SK-N-SH (cell line): ENCODE measurements around the gene FAM240A. TPM values are rescaled to one million over a fixed set of nuclear protein-coding genes. Genes with fewer than 3 reads are reported as not detected.

Experiments used
- CTCF ChIA-PET: fragments of 300-600, 350-600 bp; formaldehyde crosslinking; extraction: SDS; loops from one replicate; lab custom pipeline; 2021; lab: Yijun Ruan, JAX
- POLR2A ChIA-PET: fragments of 350-600 bp; sonication (Branson Sonifier 250); formaldehyde crosslinking; extraction: SDS; loops from one replicate; lab custom pipeline; 2020; ENCODE audit warnings: antibody characterized with exemption, inconsistent platforms; lab: Yijun Ruan, JAX
- DNase-seq: peaks from one replicate; pipeline ENCODE4 v3.0.0; 2012
- H2AFZ ChIP-seq: fragments of 200-600 bp; sonication (generic); 2 replicates; pipeline ENCODE4 v1.8.1; 2016; ENCODE audit warnings: antibody characterized with exemption, mild to moderate bottlenecking, low read depth
- H3F3A ChIP-seq: fragments of 200-600 bp; sonication (generic); replicated peaks from 2 replicates; pipeline ENCODE3; 2016; ENCODE audit warnings: antibody characterized with exemption, mild to moderate bottlenecking; ENCODE audit not compliant: insufficient read depth
- H3K27ac ChIP-seq, 2 experiments: fragments of 200-500 bp in 1 of 2; fragments of 200-600 bp in 1 of 2; sonication (Bioruptor generic) in 1 of 2; sonication (generic), shearing (Covaris generic) in 1 of 2; 2 replicates each; pipeline versions ENCODE4 v1.5.1 to v1.6.1; 2014 to 2016; ENCODE audit warnings: low read depth in 2 of 2, inconsistent platforms in 1 of 2, low read length in 1 of 2, mild to moderate bottlenecking in 1 of 2, mixed read lengths in 1 of 2
- H3K27me3 ChIP-seq: fragments of 200-600 bp; sonication (generic), shearing (Covaris generic); 2 replicates; pipeline ENCODE4 v1.6.1; 2016; ENCODE audit warnings: mixed run types; ENCODE audit not compliant: insufficient read depth
- H3K36me3 ChIP-seq, 2 experiments: fragments of 200-500 bp in 1 of 2; fragments of 200-600 bp in 1 of 2; sonication (Bioruptor generic) in 1 of 2; sonication (generic) in 1 of 2; replicated peaks in 1 of 2; 2 replicates each; pipeline versions ENCODE3 to v1.5.1; 2014 to 2016; ENCODE audit warnings: low read length in 1 of 2, mild to moderate bottlenecking in 1 of 2; ENCODE audit not compliant: insufficient read depth in 2 of 2, control insufficient read depth in 1 of 2
- H3K4me1 ChIP-seq, 2 experiments: fragments of 200-500 bp in 1 of 2; fragments of 200-600 bp in 1 of 2; sonication (Bioruptor generic) in 1 of 2; sonication (generic), shearing (Covaris generic) in 1 of 2; 2 replicates each; pipeline versions ENCODE4 v1.5.1 to v1.6.1; 2014 to 2016; ENCODE audit warnings: low read depth in 1 of 2, low read length in 1 of 2, mixed run types in 1 of 2; ENCODE audit not compliant: insufficient read depth in 2 of 2, control insufficient read depth in 1 of 2
- H3K4me2 ChIP-seq: fragments of 200-600 bp; sonication (generic), shearing (Covaris generic); 2 replicates; pipeline ENCODE4 v1.6.1; 2017; ENCODE audit warnings: mixed run types
- H3K4me3 ChIP-seq, 2 experiments: fragments of 200-500 bp in 1 of 2; fragments of 200-600 bp in 1 of 2; sonication (Bioruptor generic) in 1 of 2; sonication (generic), shearing (Covaris generic) in 1 of 2; 2 replicates each; pipeline versions ENCODE4 v1.5.1 to v1.8.1; 2014 to 2016; ENCODE audit warnings: low read depth in 2 of 2, inconsistent platforms in 1 of 2, low read length in 1 of 2, mild to moderate bottlenecking in 1 of 2, mixed read lengths in 1 of 2, moderate library complexity in 1 of 2
- H3K79me2 ChIP-seq: fragments of 200-600 bp; sonication (generic); 2 replicates; pipeline ENCODE4 v1.8.1; 2017; ENCODE audit warnings: mild to moderate bottlenecking; ENCODE audit not compliant: insufficient read depth
- H3K9ac ChIP-seq: fragments of 200-600 bp; sonication (generic); 2 replicates; pipeline ENCODE4 v1.6.1; 2017; ENCODE audit warnings: mixed run types
- H3K9me2 ChIP-seq: fragments of 200-600 bp; sonication (generic); 2 replicates; pipeline ENCODE4 v1.6.1; 2017; ENCODE audit warnings: mixed run types
- H3K9me3 ChIP-seq: fragments of 200-600 bp; sonication (generic); 2 replicates; pipeline ENCODE4 v1.6.1; 2017; ENCODE audit warnings: mixed run types, mild to moderate bottlenecking, moderate library complexity
- H4K20me1 ChIP-seq: fragments of 200-600 bp; sonication (generic); 2 replicates; pipeline ENCODE4 v1.6.1; 2017; ENCODE audit warnings: mild to moderate bottlenecking, mixed run types; ENCODE audit not compliant: insufficient read depth
- EP300 ChIP-seq, 2 experiments: IDR thresholded peaks; 2 replicates each; pipeline versions ENCODE4 v1.4.0 to v1.6.1; 2012; ENCODE audit warnings: borderline replicate concordance in 1 of 2, low read depth in 1 of 2, low read length in 1 of 2
- EZH2phosphoT487 ChIP-seq: fragments of 200-600 bp; sonication (generic); IDR thresholded peaks from 2 replicates; pipeline ENCODE4 v1.6.1; 2017; ENCODE audit warnings: low read depth, mixed run types, mild to moderate bottlenecking, antibody characterized with exemption, moderate library complexity, borderline replicate concordance
- FOXM1 ChIP-seq: IDR thresholded peaks from 2 replicates; pipeline ENCODE4 v1.4.0; 2012; ENCODE audit warnings: low read depth, mild to moderate bottlenecking
- GATA2 ChIP-seq: sonication (generic); formaldehyde crosslinking; IDR thresholded peaks from 2 replicates; pipeline ENCODE4 v1.5.0; 2020; ENCODE audit warnings: mild to moderate bottlenecking, missing genetic modification reagents
- IRF3 ChIP-seq: fragments of 150-350 bp; IDR thresholded peaks from 2 replicates; pipeline ENCODE4 v1.6.1; 2016; ENCODE audit warnings: mild to moderate bottlenecking, low read depth, low read length
- JUND ChIP-seq: IDR thresholded peaks from 2 replicates; pipeline ENCODE4 v1.4.0; 2012
- NFIC ChIP-seq: IDR thresholded peaks from 2 replicates; pipeline ENCODE4 v1.4.0; 2012; ENCODE audit warnings: borderline replicate concordance
- RAD21 ChIP-seq: IDR thresholded peaks from 2 replicates; pipeline ENCODE4 v1.6.1; 2012; ENCODE audit warnings: mild to moderate bottlenecking, low read length
- REST ChIP-seq: IDR thresholded peaks from 2 replicates; pipeline ENCODE4 v1.6.1; 2012; ENCODE audit warnings: mild to moderate bottlenecking, low read depth, low read length, moderate library complexity
- RFX5 ChIP-seq: IDR thresholded peaks from 2 replicates; pipeline ENCODE4 v1.6.1; 2012; ENCODE audit warnings: mild to moderate bottlenecking, improper control_type of control experiment, low read length
- RXRA ChIP-seq: IDR thresholded peaks from 2 replicates; pipeline ENCODE4 v1.4.0; 2012; ENCODE audit warnings: low read depth, mild to moderate bottlenecking, borderline replicate concordance
- SIN3A ChIP-seq: IDR thresholded peaks from 2 replicates; pipeline ENCODE4 v1.6.1; 2012; ENCODE audit warnings: low read depth, mild to moderate bottlenecking, low read length, moderate library complexity, borderline replicate concordance
- SMC3 ChIP-seq: IDR thresholded peaks from 2 replicates; pipeline ENCODE4 v1.6.1; 2012; ENCODE audit warnings: low read depth, low read length, improper control_type of control experiment
- YY1 ChIP-seq: IDR thresholded peaks from 2 replicates; pipeline ENCODE4 v1.4.0; 2012; ENCODE audit warnings: low read depth, mild to moderate bottlenecking
- WGBS: methylation state at CpG from one replicate; pipeline ENCODE4 v1.1.6; 2017; ENCODE audit warnings: low lambda C conversion rate; 5-methylcytosine and 5-hydroxymethylcytosine counted together
- polyA plus RNA-seq, 3 experiments: library from polyadenylated mRNA; depleted of rRNA; stranded (reverse); fragments of >200 nt; gene quantifications; 2 replicates each; pipeline ENCODE4 v1.2.3, GENCODE V29; 2012
- TF ChIP-seq, protein P1 (sequence below): IDR thresholded peaks from 2 replicates; pipeline ENCODE4 v1.4.0; 2012; ENCODE audit warnings: low read depth, borderline replicate concordance
- TF ChIP-seq, protein P2 (sequence below): fragments of 200-600 bp; sonication (generic); IDR thresholded peaks from 2 replicates; pipeline ENCODE4 v1.6.1; 2017; ENCODE audit warnings: antibody characterized with exemption, mild to moderate bottlenecking, moderate library complexity

Gene FAM240A
- polyA plus RNA-seq, 1 of the 3 experiments (the other 2 are of a cell fraction) = not detected

DNA sequence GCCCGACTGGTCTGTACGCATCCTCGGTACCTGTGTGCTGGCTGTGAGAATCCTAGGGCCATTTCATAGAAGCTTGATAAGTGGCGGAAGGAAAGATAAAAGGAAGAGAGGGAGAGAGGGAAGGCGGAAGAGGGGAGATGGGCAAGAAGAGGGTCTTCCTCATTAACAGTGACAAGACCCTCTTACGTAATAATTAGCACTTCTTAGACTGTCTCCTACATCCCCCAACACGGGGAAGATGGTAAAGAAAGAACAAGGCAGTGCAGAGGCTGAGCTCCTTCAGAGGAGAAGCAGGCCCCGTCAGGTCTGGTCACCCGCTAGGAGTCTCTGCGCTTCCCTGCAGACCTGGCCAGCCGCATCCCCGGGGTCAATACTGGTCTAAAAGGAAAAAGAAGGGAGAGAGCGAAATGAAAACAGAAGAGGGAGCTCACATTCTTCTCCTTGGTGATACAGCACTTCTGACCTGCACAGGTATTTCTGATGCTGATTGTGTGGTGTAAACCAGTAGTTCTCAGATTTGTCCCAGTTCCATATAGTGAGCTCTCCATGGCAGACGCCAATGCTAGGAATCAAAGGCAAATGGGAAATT lies 19.0 kb upstream of the FAM240A start (continued):
- TF ChIP-seq, protein P1, sequence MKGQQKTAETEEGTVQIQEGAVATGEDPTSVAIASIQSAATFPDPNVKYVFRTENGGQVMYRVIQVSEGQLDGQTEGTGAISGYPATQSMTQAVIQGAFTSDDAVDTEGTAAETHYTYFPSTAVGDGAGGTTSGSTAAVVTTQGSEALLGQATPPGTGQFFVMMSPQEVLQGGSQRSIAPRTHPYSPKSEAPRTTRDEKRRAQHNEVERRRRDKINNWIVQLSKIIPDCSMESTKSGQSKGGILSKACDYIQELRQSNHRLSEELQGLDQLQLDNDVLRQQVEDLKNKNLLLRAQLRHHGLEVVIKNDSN = no peak
- TF ChIP-seq NFIC = no peak

DNA sequence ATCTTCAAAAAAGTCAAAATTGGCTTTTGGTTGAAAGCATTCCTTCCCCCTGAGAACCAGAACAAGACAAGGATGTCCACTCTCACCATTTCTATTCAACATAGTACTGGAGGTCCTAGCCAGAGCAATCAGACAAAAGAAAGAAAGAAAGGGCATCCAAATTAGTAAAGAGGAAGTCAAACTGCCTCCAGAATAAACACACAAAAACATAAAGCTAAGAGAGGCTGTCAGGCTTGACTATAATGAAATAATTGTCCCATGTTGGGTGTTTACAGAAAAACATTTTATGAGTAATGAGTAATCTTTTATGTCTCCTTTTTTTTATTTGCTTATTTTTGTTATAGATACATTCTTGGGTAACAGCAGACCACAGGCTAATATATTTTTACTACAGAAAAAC lies 18.3 kb upstream of the FAM240A start:
- CTCF ChIA-PET = no interaction called here

DNA sequence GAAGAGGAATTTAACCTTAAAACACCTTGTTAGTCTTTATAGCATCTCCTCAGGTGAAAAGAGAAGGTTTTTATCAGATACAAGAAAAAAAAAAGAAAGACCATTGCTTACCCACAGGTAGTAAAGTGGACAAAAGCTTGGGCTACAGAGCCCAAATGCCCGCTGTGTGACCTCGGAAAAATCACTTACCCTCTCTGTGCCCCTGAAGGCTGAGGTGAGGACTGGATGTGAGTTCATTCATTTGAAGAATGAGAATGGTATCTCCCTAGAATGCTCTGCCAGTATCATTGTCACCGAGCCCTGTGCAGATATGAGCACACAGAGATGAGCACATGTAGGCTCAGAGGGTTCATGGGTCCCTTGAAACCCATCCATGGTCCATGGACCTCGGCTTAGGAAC lies 17.6 kb upstream of the FAM240A start:
- H3K4me3 ChIP-seq = no peak overlapping the region
- H3K27ac ChIP-seq = no peak overlapping the region
- no peaks in the 10 kb centered on the region for H3F3A ChIP-seq
- no peak overlapping the region for H3K4me2 ChIP-seq
- H3K27me3 ChIP-seq = no peaks in the 10 kb centered on the region
- no peaks in the 10 kb centered on the region for H3K79me2 ChIP-seq
- H4K20me1 ChIP-seq = no peaks in the 10 kb centered on the region
- DNase-seq = no peak
- no peak overlapping the region for H3K9ac ChIP-seq
- ChIA-PET CTCF (no interaction called here), POLR2A (no interaction called here)
- H3K9me2 ChIP-seq = no peaks in the 10 kb centered on the region
- H3K9me3 ChIP-seq = no peaks in the 10 kb centered on the region
- no peak overlapping the region for H2AFZ ChIP-seq
- no peaks in the 10 kb centered on the region for H3K36me3 ChIP-seq
- 51% methylated on average over 4 of the region's 4 CpGs for WGBS
- H3K4me1 ChIP-seq = no peaks in the 10 kb centered on the region
- TF ChIP-seq REST (no peak), YY1 (no peak), FOXM1 (no peak), SMC3 (no peak), EP300 (IDR thresholded peaks at IDR 0.05; ENCODE audit: borderline replicate concordance in 1 of 2, low read depth in 1 of 2, low read length in 1 of 2) (no peak), EZH2phosphoT487 (no peak), RFX5 (no peak), RXRA (no peak), JUND (no peak), RAD21 (no peak), IRF3 (no peak), GATA2 (CRISPR knock-in tag) (no peak)
- TF ChIP-seq, protein P2, sequence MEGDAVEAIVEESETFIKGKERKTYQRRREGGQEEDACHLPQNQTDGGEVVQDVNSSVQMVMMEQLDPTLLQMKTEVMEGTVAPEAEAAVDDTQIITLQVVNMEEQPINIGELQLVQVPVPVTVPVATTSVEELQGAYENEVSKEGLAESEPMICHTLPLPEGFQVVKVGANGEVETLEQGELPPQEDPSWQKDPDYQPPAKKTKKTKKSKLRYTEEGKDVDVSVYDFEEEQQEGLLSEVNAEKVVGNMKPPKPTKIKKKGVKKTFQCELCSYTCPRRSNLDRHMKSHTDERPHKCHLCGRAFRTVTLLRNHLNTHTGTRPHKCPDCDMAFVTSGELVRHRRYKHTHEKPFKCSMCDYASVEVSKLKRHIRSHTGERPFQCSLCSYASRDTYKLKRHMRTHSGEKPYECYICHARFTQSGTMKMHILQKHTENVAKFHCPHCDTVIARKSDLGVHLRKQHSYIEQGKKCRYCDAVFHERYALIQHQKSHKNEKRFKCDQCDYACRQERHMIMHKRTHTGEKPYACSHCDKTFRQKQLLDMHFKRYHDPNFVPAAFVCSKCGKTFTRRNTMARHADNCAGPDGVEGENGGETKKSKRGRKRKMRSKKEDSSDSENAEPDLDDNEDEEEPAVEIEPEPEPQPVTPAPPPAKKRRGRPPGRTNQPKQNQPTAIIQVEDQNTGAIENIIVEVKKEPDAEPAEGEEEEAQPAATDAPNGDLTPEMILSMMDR = no peak

More for the DNA sequence above, 18.3 kb upstream of the FAM240A start:
- POLR2A ChIA-PET = no interaction called here
- no peaks in the 10 kb centered on the region for H3K9me3 ChIP-seq
- H3K4me1 ChIP-seq = no peaks in the 10 kb centered on the region
- no peaks in the 10 kb centered on the region for H4K20me1 ChIP-seq
- DNase-seq = no peak
- H3K4me3 ChIP-seq = no peak overlapping the region
- H3K79me2 ChIP-seq = no peaks in the 10 kb centered on the region
- no peaks in the 10 kb centered on the region for H3K36me3 ChIP-seq
- no peaks in the 10 kb centered on the region for H3K9me2 ChIP-seq
- no peak overlapping the region for H3K27ac ChIP-seq
- no peak overlapping the region for H3K9ac ChIP-seq
- TF ChIP-seq SIN3A (no peak), IRF3 (no peak)
- no peak overlapping the region for H2AFZ ChIP-seq
- no peaks in the 10 kb centered on the region for H3F3A ChIP-seq
- no peak overlapping the region for H3K4me2 ChIP-seq
- H3K27me3 ChIP-seq = no peaks in the 10 kb centered on the region
